HG03095 (cell line): ENCODE data around the gene ZBTB1.
"Not testable (repeated sequence)": the region's sequence is repeated elsewhere in the genome, so short reads cannot be mapped to it uniquely, and the experiment has no call there.

Experiments used
- ATAC-seq: cut with Tn5 transposase; IDR thresholded peaks from one replicate; pipeline ENCODE4 v1.9.1; 2021; ENCODE audit warnings: moderate library complexity; ENCODE audit not compliant: unreplicated experiment

The ZBTB1 gene

DNA sequence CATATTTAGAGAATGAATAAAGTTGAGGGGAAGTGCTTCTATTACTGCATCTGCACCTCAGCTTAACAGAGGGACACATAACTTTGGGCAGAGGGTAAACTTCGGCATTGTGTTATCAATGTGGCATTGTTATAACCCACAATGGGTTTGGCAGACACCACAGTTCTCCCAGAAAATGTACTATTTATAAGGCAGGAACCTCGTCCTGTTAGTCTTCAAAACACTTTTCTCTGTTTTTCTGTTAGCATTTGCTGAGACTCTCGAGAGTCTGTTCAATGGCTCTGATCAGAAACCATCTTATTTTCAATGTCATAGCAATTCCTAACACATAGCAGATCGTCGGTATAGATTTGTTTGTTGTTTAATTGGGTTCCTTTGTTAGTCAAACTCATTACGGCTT lies 59.1 kb downstream of the ZBTB1 start:
- ATAC-seq: no peak

DNA sequence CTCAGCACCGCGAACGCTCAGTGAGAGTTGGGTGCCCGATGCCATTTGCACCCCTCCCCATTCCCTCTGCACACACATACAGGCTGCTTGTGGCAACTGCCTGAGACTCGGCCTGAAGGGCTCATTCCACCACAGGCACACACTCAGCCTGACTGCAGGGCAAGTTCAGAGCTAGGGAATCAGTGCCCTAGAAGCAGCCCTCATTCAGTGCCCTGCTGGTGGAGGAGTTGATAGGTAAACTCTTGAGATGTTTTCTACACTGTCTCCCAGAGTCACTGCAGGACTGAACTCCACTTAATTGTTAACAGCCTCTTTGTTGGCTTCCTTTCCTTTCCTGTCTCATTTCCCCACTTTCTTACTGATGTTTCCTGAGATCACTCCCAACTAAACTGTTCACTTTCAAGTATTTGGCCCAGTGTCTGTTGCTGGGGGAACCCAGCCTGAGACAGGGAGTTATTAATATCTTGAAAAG lies 62.1 kb downstream of the ZBTB1 start:
- ATAC-seq: no peak

DNA sequence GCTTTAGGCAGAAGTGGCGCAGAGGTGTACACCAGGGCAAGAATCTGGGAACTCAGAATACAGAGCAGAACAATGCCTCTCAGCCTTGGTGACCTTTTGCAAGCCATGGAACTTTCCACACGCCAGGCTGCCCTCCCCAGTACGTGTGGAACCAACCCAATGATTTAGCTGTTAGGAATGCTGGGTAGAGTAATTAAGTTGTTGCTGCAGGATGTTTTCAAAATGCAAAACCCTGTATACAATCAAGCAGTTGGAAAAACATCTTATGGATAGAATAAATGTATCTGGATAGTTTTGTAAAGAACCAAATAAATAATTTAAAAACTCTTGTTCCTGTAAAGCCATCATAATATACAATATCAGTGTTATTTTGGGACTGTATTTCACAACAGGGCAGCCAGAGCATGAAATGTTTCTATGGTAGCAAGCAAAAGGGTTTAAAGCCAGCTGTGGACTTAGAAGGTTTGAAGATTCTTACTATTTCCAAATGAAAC lies 64.6 kb downstream of the ZBTB1 start:
- ATAC-seq: no peak

DNA sequence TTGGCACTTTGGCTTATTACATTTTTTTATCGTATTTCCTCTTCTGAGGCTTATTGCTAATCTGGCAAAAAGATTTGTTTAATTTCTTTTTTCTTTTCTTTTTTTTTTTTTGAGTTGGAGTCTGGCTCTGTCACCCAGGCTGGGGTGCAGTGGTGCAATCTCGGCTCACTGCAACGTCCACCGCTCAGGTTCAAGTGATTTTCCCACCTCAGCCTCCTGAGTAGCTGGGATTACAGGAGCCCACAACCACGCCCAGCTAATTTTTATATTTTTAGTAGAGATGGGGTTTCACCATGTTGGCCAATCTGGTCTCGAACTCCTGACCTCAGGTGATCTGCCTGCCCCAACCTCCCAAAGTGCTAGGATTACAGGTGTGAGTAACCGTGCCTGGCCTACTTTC lies 65.1 kb downstream of the ZBTB1 start:
- ATAC-seq: not testable (repeated sequence)

DNA sequence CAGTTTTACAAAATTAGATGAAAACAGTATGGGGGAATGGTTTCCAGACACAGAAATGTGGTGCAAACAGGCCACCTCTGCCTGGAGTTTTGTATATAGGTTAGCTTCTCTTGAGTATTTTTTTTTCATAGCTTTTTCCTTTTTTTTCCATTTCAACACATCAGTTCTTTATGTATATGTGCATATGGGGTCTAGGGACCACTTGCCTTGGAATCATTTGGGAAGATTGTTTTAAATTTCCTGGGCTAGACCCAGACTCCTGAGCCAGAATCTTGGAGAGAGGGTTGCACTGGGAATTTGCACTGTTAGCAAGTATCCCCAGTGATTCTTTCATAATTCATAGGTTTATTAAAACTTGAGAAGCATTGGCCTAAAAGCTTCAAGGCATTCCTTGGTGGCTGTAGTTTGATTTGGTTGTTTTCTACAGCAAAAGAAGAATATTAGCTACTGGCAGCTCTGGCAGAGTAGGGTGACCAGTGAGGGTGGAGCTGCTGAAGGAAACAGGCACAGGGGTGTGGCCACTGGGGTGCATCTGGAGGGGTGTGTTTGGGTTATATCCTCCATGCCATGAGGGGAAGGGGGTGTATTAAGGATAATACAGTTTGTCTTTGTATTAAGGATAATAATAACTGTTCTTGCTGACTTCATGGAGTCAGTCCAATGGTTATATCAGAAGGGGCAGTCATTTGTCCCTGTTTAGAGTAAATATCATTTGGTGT lies 68.0 kb downstream of the ZBTB1 start:
- no peak for ATAC-seq

DNA sequence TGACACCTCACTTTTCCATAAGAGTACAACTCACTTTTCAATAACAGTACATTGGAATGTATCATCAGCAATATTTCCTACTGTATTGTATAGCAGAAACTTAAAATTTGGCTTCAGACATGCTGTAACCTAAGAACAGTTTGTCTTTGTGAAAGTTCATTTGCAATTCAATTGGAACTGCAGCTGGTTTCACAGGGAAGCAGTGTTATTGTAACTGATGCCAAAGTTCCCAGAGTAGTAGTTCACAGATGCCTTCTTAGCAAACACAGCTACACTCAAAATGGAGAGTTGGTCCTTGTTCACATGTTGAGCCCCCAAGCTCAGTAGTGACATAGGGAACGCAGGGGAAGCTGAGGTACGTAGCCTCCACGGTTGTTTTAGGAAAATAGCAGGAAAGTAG lies 68.5 kb downstream of the ZBTB1 start:
- no peak for ATAC-seq
